Ishikawa (cell line): ENCODE data around the gene N4BP2L2.

Source experiments
- CEBPB ChIP-seq: IDR thresholded peaks from 2 replicates; pipeline ENCODE4 v1.6.1; 2012
- CREB1 ChIP-seq: IDR thresholded peaks from 2 replicates; pipeline ENCODE4 v1.6.1; 2012; ENCODE audit warnings: low read depth
- EGR1 ChIP-seq: IDR thresholded peaks from 2 replicates; pipeline ENCODE4 v1.6.1; 2012
- EP300 ChIP-seq: IDR thresholded peaks from 2 replicates; pipeline ENCODE4 v1.6.1; 2012; ENCODE audit warnings: borderline replicate concordance
- FOXM1 ChIP-seq: IDR thresholded peaks from 2 replicates; pipeline ENCODE4 v1.6.1; 2012; ENCODE audit warnings: low read depth, borderline replicate concordance
- MAX ChIP-seq: IDR thresholded peaks from 2 replicates; pipeline ENCODE4 v1.6.1; 2012
- NFIC ChIP-seq: IDR thresholded peaks from 2 replicates; pipeline ENCODE4 v1.6.1; 2012
- RAD21 ChIP-seq: IDR thresholded peaks from 2 replicates; pipeline ENCODE4 v1.6.1; 2012; ENCODE audit warnings: low read depth
- REST ChIP-seq: IDR thresholded peaks from 2 replicates; pipeline ENCODE4 v1.6.1; 2012; ENCODE audit warnings: low read depth, mild to moderate bottlenecking
- TAF1 ChIP-seq: IDR thresholded peaks from 2 replicates; pipeline ENCODE4 v1.6.1; 2012; ENCODE audit warnings: low read depth, mild to moderate bottlenecking
- TCF12 ChIP-seq: IDR thresholded peaks from 2 replicates; pipeline ENCODE4 v1.6.1; 2012; ENCODE audit warnings: low read depth
- TEAD4 ChIP-seq: IDR thresholded peaks from 2 replicates; pipeline ENCODE4 v1.6.1; 2012
- USF1 ChIP-seq: IDR thresholded peaks from 2 replicates; pipeline ENCODE4 v1.6.1; 2012
- YY1 ChIP-seq: IDR thresholded peaks from 2 replicates; pipeline ENCODE4 v1.6.1; 2012; ENCODE audit warnings: low read depth
- ZBTB7A ChIP-seq: IDR thresholded peaks from 2 replicates; pipeline ENCODE4 v1.6.1; 2012; ENCODE audit warnings: low read depth

N4BP2L2 gene

GRCh38 chr13:32555613-32556012, 17.0 kb upstream of the N4BP2L2 start:
- TF ChIP-seq MAX (no peak), NFIC (no peak), TEAD4 (no peak), CREB1 (no peak), EP300 (no peak), YY1 (no peak)

GRCh38 chr13:32553720-32554119, 15.1 kb upstream of the N4BP2L2 start:
- no peak for TF ChIP-seq CREB1
- TF ChIP-seq TCF12, result no peak
- TF ChIP-seq MAX, result no peak

GRCh38 chr13:32549788-32550187, 11.2 kb upstream of the N4BP2L2 start:
- TF ChIP-seq TCF12 (no peak), MAX (no peak), RAD21 (no peak), YY1 (no peak), ZBTB7A (no peak), REST (no peak), TEAD4 (no peak), USF1 (no peak), CREB1 (no peak), TAF1 (no peak), CEBPB (no peak), EGR1 (no peak), NFIC (no peak), EP300 (no peak), FOXM1 (no peak)

GRCh38 chr13:32548837-32549236, 10.2 kb upstream of the N4BP2L2 start:
- TF ChIP-seq TEAD4 (no peak), CEBPB (no peak), FOXM1 (no peak), TAF1 (no peak), TCF12 (no peak), ZBTB7A (no peak), YY1 (no peak), REST (no peak), NFIC (no peak), MAX (no peak), CREB1 (no peak), EGR1 (no peak), RAD21 (no peak)

GRCh38 chr13:32545083-32545482, 6.5 kb upstream of the N4BP2L2 start:
- TF ChIP-seq TEAD4 (no peak), EGR1 (no peak), NFIC (no peak), ZBTB7A (no peak), CEBPB (no peak), MAX (no peak), YY1 (no peak), TCF12 (no peak), USF1 (no peak), RAD21 (no peak), EP300 (no peak), TAF1 (no peak), CREB1 (no peak), FOXM1 (no peak), REST (no peak)
